Common myeloid progenitor, CD34-positive (primary cell): ENCODE results near the gene PEX14.

Experiments used
- CTCF ChIA-PET: fragments of 350-600 bp; sonication (Branson Sonifier 250); formaldehyde crosslinking; loops from one replicate; lab custom pipeline; 2021; ENCODE audit warnings: antibody characterized with exemption; lab: Charles Lee
- POLR2A ChIA-PET: fragments of 350-600 bp; sonication (Branson Sonifier 250); formaldehyde crosslinking; loops from one replicate; lab custom pipeline; 2021; ENCODE audit warnings: antibody characterized with exemption; lab: Charles Lee
- DNase-seq, 3 donors: peaks; one replicate each; pipeline versions ENCODE4 v3.0.0 to v3.0.0-alpha.2; 2013
- H3K27ac ChIP-seq, 2 experiments: 1 replicate in 1 of 2; 2 replicates in 1 of 2; pipeline ENCODE4 v1.7.0; 2013; ENCODE audit warnings: inconsistent platforms in 2 of 2, low read length in 2 of 2, mild to moderate bottlenecking in 2 of 2, low read depth in 1 of 2, moderate library complexity in 1 of 2; ENCODE audit not compliant: severe bottlenecking in 2 of 2, insufficient read depth in 1 of 2, poor library complexity in 1 of 2
- H3K27me3 ChIP-seq, 5 experiments: replicated peaks in 2 of 5; 1 replicate in 3 of 5; 2 replicates in 2 of 5; pipeline versions ENCODE4 v1.6.1 to v1.7.0; 2013; ENCODE audit warnings: low read length in 4 of 5, mild to moderate bottlenecking in 2 of 5, moderate library complexity in 2 of 5, inconsistent platforms in 1 of 5; ENCODE audit not compliant: insufficient read depth in 5 of 5, control insufficient read depth in 4 of 5
- H3K36me3 ChIP-seq, 4 experiments: 1 replicate in 2 of 4; 2 replicates in 2 of 4; pipeline versions ENCODE4 v1.6.1 to v1.7.0; 2013; ENCODE audit warnings: low read length in 3 of 4, control low read depth in 1 of 4, mild to moderate bottlenecking in 1 of 4; ENCODE audit not compliant: control insufficient read depth in 4 of 4, insufficient read depth in 4 of 4
- H3K4me1 ChIP-seq, 4 experiments: 1 replicate in 3 of 4; 2 replicates in 1 of 4; pipeline versions ENCODE4 v1.6.1 to v1.7.1; 2013; ENCODE audit warnings: low read length in 3 of 4, mild to moderate bottlenecking in 3 of 4, control low read depth in 1 of 4, inconsistent platforms in 1 of 4, moderate library complexity in 1 of 4; ENCODE audit not compliant: control insufficient read depth in 4 of 4, insufficient read depth in 4 of 4; ENCODE audit errors: control extremely low read depth in 1 of 4
- H3K4me3 ChIP-seq, 7 experiments: 1 replicate in 4 of 7; 2 replicates in 3 of 7; pipeline versions ENCODE4 v1.5.1 to v1.7.0; 2013; ENCODE audit warnings: mild to moderate bottlenecking in 7 of 7, low read length in 6 of 7, moderate library complexity in 6 of 7, inconsistent platforms in 2 of 7, low read depth in 2 of 7, control low read depth in 1 of 7; ENCODE audit not compliant: insufficient read depth in 4 of 7, control insufficient read depth in 1 of 7; ENCODE audit errors: extremely low read depth in 1 of 7
- H3K9me3 ChIP-seq, 5 experiments: 1 replicate in 4 of 5; 2 replicates in 1 of 5; pipeline versions ENCODE4 v1.6.1 to v1.7.1; 2013; ENCODE audit warnings: low read length in 4 of 5, mild to moderate bottlenecking in 2 of 5, inconsistent platforms in 1 of 5, low read depth in 1 of 5, moderate library complexity in 1 of 5; ENCODE audit not compliant: control insufficient read depth in 4 of 5, insufficient read depth in 2 of 5; ENCODE audit errors: control extremely low read depth in 1 of 5
- WGBS: methylation state at CpG from one replicate; pipeline ENCODE4 v1.1.5; 2013; ENCODE audit not compliant: insufficient coverage; 5-methylcytosine and 5-hydroxymethylcytosine counted together

PEX14 gene

GRCh38 chr1:10677491-10678391 is 203.0 kb downstream of the PEX14 start:
- Histone ChIP-seq H3K27ac (no peak overlapping the region), H3K36me3 (no peaks in the 10 kb centered on the region), H3K9me3 (no peaks in the 10 kb centered on the region), H3K4me1 (peaks cover 0 to 3% (median 0%) of the 10 kb centered on the region in 4 experiments), H3K4me3 (no peak overlapping the region), H3K27me3 (no peaks in the 10 kb centered on the region)
- DNase-seq: no peak
- WGBS: 94% methylated on average over 26 of the region's 27 CpGs
- CTCF ChIA-PET: interaction anchor here (1.7 to 3.6 kb wide), 2 partner anchors 12 to 170 kb away, joined by 5 to 10 read pairs; no protein-coding TSS in a partner anchor
- POLR2A ChIA-PET: interaction anchor here (0.5 kb wide), 1 partner anchor 153 kb away, joined by 3 read pairs; no protein-coding TSS in a partner anchor

GRCh38 chr1:10678402-10678801 is 203.7 kb downstream of the PEX14 start:
- H3K4me3 ChIP-seq: no peak overlapping the region
- H3K27ac ChIP-seq: no peak overlapping the region
- POLR2A ChIA-PET: no interaction called here
- no peak for DNase-seq
- no peaks in the 10 kb centered on the region for H3K36me3 ChIP-seq
- H3K9me3 ChIP-seq: no peaks in the 10 kb centered on the region
- H3K4me1 ChIP-seq: peaks cover 0 to 3% (median 0%) of the 10 kb centered on the region in 4 experiments
- CTCF ChIA-PET: interaction anchor here (0.7 to 3.6 kb wide), 3 partner anchors 11 to 186 kb away, joined by 3 to 10 read pairs (median 5); no protein-coding TSS in a partner anchor
- H3K27me3 ChIP-seq: no peaks in the 10 kb centered on the region
- 88% methylated on average over 12 of the region's 23 CpGs for WGBS

- WGBS: 97% methylated on average over 9 of the region's 11 CpGs
- Histone ChIP-seq H3K4me1 (peaks cover 0 to 3% (median 0%) of the 10 kb centered on the region in 4 experiments), H3K4me3 (no peak overlapping the region), H3K27ac (no peak overlapping the region), H3K27me3 (no peaks in the 10 kb centered on the region), H3K9me3 (no peaks in the 10 kb centered on the region), H3K36me3 (no peaks in the 10 kb centered on the region)
- DNase-seq: no peak
- ChIA-PET CTCF (interaction anchor here (0.7 to 3.6 kb wide), 3 partner anchors 11 to 186 kb away, joined by 3 to 10 read pairs (median 5); no protein-coding TSS in a partner anchor), POLR2A (no interaction called here)
Observed at GRCh38 chr1:10678852-10679251, 204.1 kb downstream of the PEX14 start.

- Histone ChIP-seq H3K27ac (no peak overlapping the region), H3K4me1 (peaks cover 0 to 3% (median 0%) of the 10 kb centered on the region in 4 experiments), H3K36me3 (no peaks in the 10 kb centered on the region), H3K27me3 (no peaks in the 10 kb centered on the region), H3K4me3 (no peak overlapping the region), H3K9me3 (no peaks in the 10 kb centered on the region)
- ChIA-PET POLR2A (interaction anchor here (0.6 kb wide), 1 partner anchor 242 kb away, joined by 6 read pairs; no protein-coding TSS in a partner anchor), CTCF (interaction anchor here (0.8 to 3.6 kb wide), 3 partner anchors 10 to 15 kb away, joined by 3 to 10 read pairs (median 4); no protein-coding TSS in a partner anchor)
- peak; percentile 37 to 74 (median 72) for DNase-seq
- 49% methylated on average over 2 of the region's 9 CpGs for WGBS
Observed at GRCh38 chr1:10679496-10680220, 204.9 kb downstream of the PEX14 start.
